Mammary epithelial cell (primary cell): ENCODE data around the gene ULK4.

Source experiments
- EZH2 ChIP-seq: IDR thresholded peaks from 2 replicates; pipeline ENCODE4 v1.6.1; 2012; ENCODE audit warnings: low read length, inconsistent platforms, borderline replicate concordance
- TF ChIP-seq, protein P1 (sequence below), 2 donors: IDR thresholded peaks in 1 of 2; conservative IDR thresholded peaks in 1 of 2; 2 replicates each; pipeline ENCODE4 v1.5.1; 2011 to 2012; ENCODE audit warnings: inconsistent platforms in 2 of 2, low read length in 2 of 2, mild to moderate bottlenecking in 2 of 2, control low read depth in 1 of 2, low read depth in 1 of 2; ENCODE audit not compliant: insufficient read depth in 1 of 2; ENCODE audit errors: extremely low read depth in 1 of 2

DNA sequence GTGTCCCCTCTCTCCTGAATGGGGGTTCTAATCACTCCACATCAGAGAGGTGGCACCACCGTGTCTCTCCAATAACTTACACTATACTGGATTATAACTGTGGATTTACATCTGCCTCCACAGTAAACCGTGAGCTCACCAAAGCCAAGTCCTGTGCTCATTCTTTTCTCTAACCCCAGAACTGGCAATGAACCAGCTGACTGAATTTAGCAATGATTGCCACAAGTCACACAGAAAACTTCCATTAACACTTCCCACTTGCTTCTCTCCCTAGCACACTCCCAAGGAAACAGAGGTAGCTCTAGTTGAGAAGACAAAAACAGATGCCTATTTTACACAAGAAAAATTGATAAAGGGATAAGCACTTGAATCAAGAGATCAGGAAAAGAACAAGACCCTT is 361.3 kb downstream of the ULK4 start:
- TF ChIP-seq, protein P1, sequence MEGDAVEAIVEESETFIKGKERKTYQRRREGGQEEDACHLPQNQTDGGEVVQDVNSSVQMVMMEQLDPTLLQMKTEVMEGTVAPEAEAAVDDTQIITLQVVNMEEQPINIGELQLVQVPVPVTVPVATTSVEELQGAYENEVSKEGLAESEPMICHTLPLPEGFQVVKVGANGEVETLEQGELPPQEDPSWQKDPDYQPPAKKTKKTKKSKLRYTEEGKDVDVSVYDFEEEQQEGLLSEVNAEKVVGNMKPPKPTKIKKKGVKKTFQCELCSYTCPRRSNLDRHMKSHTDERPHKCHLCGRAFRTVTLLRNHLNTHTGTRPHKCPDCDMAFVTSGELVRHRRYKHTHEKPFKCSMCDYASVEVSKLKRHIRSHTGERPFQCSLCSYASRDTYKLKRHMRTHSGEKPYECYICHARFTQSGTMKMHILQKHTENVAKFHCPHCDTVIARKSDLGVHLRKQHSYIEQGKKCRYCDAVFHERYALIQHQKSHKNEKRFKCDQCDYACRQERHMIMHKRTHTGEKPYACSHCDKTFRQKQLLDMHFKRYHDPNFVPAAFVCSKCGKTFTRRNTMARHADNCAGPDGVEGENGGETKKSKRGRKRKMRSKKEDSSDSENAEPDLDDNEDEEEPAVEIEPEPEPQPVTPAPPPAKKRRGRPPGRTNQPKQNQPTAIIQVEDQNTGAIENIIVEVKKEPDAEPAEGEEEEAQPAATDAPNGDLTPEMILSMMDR (conservative IDR thresholded peaks at IDR 0.05 in 1 of 2, IDR thresholded peaks at IDR 0.05 in 1 of 2; ENCODE audit: extremely low read depth in 1 of 2, insufficient read depth in 1 of 2, low read depth in 1 of 2, low read length in 2 of 2), result no peak
- TF ChIP-seq EZH2, result no peak
